Anterior cingulate cortex (tissue), 58 donors: ENCODE results near the gene FLG2.
"Not testable (repeated sequence)": the region's sequence is repeated elsewhere in the genome, so short reads cannot be mapped to it uniquely, and the experiment has no call there.

ENCODE experiments used
- DNase-seq, 58 donors: peaks; one replicate each; lab custom pipeline; 2025; lab: John Stamatoyannopoulos, UW

FLG2 gene

DNA sequence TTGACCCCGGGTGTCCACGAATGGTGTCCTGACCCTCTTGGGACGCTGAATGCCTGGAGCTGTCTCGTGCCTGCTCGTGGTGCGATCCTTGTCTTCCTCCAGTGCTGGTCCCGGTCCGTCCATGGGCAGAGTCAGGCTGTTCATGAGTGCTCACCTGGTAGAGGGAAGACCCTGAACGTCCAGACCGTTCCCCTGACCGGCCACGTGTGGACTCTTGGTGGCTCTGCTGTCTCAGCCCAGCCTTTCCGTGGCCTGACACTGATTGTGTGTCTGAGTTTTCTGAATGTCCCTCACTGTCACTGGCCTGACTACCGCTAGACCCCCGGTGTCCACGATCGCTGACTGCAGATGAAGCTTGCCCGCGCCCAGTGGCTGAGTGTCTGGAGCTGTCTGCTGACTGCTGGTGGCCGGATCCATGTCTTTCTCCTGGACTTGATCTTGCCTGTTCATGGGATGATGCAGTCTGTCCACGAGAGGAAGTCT lies 46.4 kb downstream of the FLG2 start:
- no peak for DNase-seq

DNA sequence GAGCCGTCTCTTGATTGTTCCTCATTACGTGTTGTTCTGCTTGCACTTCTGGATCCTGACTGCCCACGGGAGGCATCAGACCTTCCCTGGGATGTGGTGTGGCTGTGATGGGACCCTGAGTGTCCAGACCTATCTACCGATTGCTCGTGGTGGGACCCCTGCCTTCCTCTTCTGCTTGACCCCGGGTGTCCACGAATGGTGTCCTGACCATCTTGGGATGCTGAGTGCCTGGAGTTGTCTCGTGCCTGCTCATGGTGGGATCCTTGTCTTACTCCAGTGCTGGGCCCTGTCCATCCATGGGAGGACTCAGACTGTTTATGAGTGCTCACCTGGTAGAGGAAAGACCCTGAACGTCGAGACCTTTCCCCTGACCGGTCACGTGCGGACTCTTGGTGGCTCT lies 47.6 kb downstream of the FLG2 start:
- not testable (repeated sequence) for DNase-seq

DNA sequence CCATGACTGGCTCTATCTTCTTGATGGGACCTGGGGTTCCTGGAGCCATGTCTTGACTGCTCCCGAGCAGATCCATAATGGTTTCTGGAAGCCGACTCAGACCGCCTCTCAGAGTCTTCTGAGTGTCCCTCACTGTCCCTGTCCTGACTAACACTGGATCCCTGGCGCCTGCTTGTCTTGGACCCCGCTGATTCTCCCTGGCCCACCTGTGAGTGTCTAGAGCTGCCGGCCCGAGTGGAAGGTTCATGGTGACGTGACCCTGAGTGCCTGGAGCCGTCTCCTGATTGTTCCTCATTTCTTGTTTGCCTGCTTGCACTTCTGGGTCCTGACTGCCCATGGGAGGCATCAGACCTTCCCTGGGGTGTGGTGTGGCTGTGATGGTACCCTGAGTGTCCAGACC lies 49.9 kb downstream of the FLG2 start:
- no peak for DNase-seq

DNA sequence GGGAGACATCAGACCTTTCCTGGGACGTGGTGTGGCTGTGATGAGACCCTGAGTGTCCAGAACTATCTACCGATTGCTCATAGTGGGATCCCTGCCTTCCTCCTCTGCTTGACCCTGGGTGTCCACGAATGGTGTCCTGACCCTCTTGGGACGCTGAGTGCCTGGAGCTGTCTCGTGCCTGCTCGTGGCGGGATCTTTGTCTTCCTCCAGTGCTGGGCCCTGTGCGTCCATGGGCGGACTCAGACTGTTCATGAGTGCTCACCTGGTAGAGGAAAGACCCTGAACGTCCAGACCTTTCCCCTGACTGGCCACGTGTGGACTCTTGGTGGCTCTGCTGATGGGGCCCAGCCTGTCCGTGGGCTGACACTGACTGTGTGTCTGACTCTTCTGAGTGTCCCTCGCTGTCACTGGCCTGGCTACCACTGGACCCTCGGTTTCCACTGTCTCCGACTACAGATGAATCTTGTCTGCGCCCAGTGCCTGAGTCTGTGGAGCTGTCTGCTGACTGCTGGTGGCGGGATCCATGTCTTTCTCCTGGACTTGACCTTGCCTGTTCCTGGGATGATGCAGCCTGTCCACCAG lies 50.4 kb downstream of the FLG2 start:
- not testable (repeated sequence) for DNase-seq

DNA sequence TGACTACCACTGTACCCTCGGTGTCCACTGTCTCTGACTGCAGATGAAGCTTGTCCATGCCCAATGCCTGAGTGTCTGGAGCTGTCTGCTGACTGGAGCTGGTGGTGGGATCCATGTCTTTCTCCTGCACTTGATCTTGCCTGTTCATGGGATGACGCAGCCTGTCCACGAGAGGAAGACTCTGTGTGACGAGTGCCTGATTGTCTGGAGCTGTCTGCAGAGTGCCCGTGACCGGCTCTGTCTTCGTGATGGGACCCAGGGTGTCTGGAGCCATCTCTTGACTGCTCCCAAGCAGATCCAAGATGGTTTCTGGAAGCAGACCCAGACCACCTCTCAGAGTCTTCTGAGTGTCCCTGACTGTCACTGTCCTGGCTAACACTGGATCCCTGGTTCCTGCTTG lies 51.0 kb downstream of the FLG2 start:
- not testable (repeated sequence) for DNase-seq

DNA sequence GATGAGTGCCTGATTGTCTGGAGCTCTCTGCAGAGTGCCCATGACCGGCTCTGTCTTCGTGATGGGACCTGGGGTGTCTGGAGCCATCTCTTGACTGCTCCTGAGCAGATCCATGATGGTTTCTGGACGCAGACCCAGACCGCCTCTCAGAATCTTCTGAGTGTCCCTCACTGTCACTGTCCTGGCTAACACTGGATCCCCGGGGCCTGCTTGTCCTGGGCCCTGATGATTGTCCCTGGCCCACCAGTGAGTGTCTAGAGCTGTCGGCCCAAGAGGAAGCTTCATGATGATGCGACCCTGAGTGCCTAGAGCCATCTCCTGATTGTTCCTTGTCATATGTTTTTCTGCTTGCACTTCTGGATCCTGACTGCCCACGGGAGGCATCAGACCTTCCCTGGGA lies 51.8 kb downstream of the FLG2 start:
- not testable (repeated sequence) for DNase-seq

DNA sequence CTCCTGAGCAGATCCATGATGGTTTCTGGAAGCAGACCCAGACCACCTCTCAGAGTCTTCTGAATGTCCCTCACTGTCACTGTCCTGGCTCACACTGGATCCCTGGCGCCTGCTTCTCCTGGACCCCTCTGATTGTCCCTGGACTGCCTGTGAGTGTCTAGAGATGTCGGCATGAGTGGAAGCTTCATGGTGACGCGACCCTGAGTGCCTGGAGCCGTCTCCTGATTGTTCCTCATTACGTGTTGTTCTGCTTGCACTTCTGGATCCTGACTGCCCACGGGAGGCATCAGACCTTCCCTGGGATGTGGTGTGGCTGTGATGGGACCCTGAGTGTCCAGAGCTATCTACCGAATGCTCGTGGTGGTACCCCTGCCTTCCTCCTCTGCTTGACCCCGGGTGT lies 53.7 kb downstream of the FLG2 start:
- DNase-seq, result not testable (repeated sequence)

DNA sequence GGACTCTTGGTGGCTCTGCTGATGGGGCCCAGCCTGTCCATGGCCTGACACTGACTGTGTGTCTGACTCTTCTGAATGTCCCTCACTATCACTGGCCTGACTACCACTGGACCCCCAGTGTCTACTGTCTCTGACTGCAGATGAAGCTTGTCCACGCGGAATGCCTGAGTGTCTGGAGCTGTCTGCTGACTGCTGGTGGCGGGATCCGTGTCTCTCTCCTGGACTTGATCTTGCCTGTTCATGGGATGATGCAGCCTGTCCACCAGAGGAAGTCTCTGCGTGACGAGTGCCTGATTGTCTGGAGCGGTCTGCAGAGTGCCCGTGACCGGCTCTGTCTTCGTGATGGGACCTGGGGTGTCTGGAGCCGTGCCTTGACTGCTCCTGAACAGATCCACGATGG lies 55.0 kb downstream of the FLG2 start:
- not testable (repeated sequence) for DNase-seq

DNA sequence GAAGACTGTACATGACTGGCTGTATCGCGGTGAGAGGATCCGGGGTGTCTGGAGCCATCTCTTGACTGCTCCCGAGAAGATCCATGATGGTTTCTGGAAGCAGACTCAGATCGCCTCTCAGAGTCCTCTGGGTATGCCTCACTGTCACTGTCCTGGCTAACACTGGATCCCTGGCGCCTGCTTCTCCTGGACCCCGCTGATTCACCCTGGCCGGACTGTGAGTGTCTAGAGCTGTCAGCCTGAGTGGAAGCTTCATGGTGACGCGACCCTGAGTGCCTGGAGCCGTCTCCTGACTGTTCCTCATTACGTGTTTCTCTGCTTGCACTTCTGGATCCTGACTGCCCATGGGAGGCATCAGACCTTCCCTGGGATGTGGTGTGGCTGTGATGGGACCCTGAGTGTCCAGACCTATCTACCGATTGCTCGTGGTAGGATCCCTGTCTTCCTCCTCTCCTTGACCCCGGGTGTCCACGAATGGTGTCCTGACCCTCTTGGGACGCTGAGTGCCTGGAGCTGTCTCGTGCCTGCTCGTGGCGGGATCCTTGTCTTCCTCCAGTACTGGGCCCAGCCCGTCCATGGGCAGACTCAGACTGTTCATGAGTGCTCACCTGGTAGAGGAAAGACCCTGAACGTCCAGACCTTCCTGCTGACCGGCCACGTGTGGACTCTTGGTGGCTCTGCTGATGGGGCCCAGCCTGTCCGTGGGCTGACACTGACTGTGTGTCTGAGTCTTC lies 56.5 kb downstream of the FLG2 start:
- not testable (repeated sequence) for DNase-seq
